Measurements from ENCODE around the gene CHKA.

CHKA gene

DNA sequence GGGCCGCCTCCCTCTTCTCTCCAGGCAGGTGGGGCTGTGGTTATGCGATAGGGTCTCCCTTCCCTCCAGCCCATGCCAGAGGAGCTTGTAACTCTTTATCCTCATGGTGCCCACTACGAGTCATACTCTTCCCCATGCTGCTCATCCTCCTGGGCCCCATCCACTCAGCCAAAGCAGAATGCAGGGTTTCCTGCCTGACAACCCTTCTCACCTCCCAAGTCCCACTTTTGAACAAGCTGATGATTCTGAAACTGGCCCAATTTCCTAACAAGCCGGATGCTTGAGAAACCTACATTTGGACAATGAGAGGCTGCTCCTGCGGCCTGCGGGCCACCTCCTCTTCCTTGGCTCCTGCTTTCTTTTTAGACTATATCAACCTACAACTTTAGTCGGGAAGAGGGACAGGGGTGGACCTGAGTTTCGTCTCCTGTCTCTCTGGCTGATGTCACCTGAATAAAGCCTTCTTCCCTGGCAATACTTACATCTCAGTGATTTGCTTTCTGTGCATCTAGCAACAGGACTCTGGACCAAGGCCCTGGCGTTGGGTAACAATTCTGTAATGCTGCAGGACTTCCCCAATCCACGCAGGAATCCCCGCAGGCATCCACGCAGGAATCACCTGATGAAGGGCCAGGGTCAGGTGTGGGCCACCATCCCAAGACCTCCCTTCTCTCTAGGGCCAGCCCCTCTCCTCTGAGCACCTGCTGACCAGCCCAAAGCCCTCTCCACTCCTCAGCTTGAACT lies 92.2 kb downstream of the CHKA start:
- DNase-seq = no peak

DNA sequence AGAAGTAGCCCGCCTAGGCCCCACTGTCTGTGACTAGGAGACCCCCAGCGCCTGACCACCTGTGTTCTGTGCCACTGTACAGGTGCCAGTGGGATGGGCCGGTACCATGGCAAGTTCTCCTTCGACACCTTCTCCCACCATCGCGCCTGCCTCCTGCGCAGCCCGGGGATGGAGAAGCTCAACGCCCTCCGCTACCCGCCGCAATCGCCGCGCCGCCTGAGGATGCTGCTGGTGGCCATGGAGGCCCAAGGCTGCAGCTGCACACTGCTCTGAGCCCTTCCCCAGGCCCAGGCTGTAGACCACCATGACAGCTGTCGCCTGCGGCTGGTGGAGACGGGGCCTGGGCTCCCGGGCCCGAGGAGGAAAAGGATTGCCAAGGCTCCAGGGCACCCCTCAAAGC lies 93.5 kb downstream of the CHKA start:
- no peak for DNase-seq

DNA sequence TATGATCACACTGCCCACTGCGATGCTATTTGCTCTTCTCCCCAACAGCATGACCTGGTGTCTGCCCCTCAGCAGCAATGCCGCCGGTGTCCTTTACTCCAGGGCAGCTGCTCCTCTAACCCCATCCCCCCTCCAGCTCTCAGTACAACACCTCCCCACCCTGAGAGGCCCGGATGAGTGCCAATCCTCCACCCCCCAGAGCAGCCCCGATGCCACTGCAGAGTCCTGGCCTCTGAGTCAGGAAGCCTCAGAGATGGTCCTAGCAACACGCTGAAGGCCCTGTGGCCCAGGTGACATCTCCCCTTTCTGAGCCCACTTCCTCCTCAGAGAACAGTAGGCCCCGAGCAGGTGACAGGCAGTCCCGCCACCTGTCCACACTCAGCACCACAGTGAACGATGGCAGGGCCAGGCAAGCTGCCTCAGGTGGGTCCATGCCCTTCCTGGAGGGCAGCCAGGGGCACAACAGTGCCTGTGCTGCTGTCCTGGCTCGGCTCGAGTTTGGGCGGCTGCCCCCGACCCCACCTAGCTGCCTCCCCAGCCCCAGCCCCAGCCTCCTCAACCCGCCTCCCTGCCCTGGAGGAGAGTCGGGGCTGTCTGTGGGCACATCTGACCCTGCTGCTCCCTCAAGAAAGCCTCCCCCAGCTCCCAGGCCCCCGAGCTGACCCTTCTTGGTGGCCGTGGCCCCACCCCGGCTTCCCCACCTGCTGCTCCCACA lies 94.6 kb downstream of the CHKA start:
- no peak for DNase-seq

DNA sequence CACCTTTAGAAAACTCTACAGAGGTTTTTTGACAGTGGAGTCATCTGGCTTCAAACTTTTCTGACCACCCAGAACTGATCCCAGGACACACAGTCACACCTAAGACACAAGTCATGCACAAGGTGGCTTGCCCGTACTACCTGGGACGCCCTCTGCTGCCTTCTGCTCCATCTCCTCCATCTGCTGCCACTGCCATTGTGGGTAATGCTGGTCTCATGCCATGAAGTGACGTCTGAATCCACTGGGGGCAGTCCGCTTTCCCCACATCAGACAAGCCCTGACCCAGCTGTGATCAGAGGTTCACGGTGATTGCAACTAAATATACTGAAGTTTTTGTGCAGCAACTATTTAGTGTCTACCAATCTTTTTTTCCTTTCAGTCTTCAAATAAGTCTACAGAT lies 96.1 kb downstream of the CHKA start:
- no peak for DNase-seq

DNA sequence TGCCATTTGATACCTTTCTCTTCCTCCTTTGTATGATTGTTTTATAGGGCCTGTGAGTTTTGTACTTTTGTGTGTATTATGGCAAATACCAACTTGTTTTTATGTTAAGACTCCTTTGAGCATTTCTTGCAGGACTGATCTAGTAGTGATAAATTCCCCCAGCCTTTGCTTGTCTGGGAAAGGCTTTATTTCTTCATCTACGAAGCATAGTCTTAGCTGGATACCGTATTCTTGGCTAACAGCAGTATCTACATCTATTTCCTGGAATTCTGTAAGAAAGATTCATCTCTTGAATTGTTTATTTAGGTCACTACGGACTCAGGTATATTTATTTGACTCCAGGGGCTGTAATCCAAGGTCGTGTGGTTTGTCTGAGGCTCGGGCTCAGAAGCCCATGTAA lies 96.7 kb downstream of the CHKA start:
- no peak for DNase-seq

DNA sequence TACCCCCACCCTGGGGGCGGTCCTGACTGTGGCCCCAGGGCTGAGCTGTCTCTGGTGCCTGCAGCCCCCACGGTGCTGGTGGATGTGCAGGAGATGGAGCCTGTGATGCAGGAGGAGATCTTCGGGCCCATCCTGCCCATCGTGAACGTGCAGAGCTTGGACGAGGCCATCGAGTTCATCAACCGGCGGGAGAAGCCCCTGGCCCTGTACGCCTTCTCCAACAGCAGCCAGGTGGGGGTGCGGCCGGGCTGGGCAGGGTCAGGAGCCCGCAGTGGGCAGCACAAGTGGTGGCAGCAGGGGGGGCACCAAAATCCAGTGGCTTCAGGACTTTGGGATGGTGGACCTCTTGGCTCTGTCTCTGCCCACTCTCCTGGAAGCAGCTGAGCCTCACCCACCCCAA lies 98.7 kb downstream of the CHKA start:
- no peak for DNase-seq

DNA sequence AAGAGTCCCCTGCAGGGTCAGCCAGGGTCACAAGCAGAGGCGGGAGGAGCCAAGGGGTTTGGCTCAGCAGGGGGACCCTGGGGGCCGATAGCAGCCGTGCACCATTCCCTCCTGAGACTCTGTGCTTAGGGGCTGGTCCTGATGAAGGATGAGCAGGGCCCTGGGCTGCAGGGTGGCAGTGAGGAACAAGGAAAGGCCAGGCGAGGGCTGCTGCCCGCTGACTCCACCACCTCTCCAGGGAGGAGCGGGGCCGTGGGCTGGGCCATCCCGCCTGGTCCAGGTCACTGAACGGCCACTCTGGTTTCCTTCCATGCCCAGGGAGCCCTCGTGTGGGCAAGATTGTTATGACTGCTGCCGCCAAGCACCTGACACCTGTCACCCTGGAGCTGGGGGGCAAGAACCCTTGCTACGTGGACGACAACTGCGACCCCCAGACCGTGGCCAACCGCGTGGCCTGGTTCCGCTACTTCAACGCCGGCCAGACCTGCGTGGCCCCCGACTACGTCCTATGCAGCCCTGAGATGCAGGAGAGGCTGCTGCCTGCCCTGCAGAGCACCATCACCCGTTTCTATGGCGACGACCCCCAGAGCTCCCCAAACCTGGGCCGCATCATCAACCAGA lies 99.9 kb downstream of the CHKA start:
- DNase-seq = no peak

DNA sequence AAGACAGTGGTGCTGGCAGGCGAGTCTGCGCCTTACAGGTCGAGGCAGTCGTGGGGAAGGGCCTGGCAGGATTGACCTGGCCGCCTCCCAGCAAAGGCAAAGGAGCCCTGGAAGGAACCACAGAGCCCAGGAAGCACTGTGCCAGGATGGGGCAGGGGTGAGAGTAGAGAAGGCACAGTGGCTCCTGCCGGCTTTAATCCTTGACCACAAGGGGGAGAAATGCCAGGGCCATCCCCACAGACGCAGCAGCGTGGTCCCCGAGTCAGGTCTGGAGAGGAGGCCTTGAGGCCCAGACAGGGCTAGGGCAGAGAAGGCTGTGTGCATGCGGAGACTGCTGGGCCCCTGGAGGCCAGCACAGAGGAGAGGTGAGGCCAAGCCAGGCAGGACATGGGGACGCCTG lies 100.6 kb downstream of the CHKA start:
- DNase-seq = no peak

DNA sequence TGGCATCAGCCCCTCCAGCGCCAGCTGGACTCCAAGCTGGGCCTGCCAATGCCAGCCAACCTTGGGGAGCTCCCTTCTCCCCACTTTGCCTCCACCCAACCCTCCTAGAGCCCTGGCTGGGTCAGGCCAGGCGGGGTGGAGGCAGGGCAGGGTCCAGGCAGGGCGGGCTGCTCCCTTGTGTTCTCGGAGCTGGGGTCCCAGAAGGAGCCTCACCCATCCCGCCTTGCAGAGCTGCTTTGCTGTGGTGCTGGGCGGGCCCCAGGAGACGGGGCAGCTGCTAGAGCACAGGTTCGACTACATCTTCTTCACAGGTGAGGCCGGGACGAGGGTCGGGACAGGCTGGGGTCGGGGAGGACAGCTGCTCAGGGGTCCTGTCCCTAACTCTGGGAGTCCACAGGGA lies 101.7 kb downstream of the CHKA start:
- DNase-seq = no peak

DNA sequence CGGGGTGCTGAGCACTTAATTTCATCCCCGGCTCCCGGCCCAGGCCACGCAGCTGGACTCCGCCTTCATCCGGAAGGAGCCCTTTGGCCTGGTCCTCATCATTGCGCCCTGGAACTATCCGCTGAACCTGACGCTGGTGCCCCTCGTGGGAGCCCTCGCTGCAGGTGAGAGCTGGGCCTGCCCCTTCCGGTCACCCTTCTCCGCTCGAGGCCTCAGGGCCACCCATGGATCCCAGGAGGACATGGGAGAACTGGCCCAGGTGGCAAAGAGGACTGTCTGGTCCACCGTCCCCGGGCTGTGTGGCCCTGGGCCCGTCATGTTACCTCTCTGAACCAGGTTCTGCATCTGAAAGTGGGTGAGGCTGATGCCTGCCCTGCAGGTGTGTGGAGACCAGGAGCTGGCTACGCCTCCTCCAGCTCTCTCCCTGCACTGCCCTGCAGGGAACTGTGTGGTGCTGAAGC lies 102.4 kb downstream of the CHKA start:
- no peak for DNase-seq

DNA sequence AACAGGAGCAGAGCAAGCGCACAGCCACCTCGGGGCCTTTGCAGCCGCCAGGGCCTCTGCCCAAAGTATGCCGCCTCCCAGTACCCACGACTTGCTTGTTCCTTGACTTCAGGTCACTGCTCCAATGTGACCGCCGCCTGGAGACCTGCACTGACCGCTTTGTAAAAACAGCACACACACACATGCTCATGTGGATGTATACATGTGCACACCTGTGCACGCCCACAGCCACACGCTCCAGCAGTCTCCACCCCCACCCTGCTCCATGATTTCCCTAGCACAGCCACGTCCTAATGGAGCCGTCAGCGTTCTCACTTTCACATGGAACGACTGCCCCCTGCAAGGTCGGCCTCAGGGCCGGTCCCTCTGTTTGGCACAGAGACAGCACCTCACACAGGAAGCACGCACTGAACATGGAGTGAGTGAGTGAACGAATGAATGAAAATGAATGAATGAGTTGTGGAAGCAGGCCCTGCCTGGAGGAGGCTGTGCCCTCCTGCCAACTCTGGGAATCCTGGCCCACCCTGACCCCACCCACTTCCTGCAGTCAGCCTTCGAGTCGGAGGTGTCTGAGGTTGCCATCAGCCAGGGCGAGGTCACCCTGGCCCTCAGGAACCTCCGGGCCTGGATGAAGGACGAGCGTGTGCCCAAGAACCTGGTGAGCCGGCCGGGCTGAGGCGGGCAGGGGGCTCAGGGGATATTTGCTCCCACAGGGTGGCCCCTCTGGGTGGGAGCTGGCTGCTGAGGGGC lies 103.0 kb downstream of the CHKA start:
- DNase-seq = no peak

DNA sequence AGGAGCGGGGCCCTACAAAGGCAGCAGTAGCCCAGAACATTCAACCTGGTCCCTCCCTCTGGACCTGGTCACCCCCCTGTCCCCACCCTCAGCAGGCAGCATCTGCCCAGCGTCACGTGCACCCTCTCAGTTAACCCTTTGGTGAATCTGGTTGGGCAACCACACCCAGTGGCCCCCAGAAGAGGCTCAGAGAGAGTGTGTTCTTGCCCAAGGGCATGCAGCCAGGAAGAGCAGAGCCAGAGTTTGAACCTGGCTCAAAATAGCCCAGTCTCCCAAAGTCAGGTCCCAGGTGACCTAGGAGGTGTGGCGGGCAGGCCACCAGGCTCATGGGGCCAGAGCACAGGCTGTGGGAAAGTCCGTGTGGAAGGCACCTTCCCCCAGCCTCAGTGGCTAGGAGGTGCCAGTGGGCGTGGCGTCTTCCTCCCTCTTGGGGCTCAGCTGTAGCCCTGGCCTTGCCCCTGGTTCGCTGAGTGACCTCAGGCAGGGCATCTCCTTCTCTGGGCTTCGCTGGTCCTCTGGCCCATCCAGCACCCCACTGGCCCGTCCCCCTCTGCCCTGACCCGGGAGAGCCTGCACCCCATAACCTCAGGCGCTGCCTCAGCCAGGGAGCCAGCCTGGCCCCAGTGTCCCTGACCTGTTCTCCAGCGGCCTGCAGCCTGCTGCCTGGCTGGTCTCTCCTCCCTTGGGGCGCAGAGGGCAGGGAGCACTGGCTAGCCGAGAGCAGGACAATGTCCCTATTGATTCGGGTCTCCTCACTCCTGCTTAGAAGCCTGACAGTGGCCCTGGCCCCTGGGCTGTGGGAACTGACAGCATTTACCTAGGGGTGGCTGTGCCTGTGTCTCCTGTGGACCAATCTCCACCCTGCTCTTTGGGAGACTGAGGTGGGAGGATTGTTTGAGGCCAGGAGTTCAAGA lies 104.0 kb downstream of the CHKA start:
- no peak for DNase-seq

DNA sequence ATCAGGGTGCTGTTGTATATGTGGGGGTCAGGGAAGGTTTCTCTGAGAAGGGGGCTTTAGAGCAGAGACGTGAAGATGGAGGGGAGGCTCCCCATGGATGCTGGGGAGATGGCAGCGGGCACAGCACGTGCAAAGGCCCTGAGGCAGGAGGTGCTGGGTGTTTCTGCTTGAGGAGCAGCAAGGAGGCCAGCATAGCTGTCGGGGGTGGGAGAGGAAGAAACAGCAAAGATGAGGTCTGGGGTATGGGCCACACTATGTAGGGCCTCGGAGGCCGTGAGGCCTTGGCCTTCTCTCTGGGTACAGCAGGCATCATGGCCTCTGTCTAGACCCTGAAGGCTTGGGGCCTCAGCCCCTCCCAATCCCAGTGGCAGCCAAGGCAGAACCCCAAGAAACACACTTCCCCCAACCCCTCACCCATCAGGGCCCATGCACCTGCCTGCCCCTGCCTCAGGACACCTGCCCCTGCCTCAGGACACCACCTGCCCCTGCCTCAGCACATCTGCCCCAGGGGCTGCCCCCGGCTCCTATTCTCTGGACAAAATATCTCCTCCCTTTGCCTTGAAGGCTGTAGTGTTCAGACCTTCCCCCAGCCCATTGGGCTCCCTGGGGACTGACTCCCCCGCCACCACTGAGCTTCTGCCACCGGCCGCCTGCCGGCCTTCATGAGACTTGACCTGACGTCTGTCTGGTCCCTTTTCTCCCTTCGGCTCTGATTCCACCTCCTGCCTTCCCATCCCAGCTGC lies 104.9 kb downstream of the CHKA start:
- DNase-seq = no peak

DNA sequence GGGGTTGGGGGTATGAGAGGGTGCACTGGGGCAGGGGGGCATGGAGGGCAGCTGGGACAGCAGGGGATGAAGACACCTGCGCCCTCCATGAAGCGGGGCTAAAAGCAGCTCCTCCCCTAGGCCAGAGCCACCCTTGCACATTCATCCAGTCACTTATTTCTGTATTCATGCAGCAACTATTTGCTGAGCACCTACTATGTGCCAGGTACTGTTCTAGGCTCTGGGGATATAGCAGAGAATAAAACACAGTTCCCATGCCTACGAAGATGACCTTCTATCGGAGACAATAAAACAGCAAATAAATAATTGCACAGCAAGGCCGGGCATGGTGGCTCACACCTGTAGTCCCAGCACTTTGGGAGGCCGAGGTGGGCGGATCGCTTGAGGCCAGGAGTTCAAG lies 105.7 kb downstream of the CHKA start:
- DNase-seq = no peak

DNA sequence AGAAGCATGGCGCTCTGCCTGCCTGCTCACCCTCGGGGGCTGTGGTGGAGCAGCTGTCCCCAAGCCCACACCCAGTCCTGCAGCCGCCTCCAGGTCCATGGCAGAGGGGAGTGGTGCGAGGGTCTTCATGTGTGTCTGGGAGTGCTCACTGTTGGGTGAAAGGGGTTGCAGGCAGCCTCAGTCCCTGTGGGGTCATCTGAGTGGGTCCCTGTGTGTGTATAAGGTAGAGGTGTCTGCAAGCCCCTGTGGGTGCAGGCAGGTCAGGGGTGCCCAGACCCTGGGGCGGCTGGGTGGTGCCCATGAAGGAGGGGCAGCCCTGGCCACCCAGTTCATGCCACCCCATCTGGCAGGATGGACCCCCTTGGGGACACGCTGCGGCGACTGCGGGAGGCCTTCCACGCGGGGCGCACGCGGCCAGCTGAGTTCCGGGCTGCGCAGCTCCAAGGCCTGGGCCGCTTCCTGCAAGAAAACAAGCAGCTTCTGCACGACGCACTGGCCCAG lies 106.2 kb downstream of the CHKA start:
- DNase-seq = no peak

DNA sequence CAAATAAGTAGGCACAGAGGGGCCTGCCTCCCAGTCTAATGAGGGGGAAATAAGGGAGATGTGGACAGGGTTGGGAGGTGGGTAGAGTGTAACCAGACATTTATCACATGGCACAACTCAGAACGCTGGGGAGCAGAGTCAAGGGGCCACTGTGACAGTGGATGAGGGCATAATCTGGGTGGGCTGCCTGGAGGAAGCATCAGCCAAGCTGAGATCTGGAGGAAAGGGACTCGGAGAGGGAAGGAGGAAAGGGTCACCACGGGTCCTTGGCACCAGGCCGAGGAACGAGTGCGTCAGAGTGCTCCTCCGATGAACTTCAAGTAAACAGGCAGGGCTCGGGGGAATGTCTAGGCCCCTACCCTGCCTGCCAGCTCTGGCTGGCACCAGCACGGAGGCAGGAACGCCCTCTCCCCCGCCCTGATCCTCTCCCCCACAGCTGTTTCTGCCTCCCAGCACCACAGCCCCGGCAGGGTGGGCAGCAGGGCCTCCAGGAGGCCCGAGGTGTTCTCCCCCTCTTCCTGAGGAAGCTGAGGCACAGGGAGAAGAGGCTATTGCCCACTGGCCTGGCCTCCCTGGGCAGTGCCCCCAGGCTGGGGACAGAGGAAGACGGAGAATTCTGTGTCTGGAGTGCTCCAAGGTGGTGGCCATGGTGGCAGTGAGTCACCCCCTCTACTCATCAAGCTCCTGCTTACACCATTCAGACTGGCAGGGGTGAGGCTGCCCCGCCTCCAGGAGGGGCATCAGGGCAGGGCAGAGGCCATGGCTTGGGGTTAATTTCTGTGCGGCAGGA lies 106.8 kb downstream of the CHKA start:
- no peak for DNase-seq

DNA sequence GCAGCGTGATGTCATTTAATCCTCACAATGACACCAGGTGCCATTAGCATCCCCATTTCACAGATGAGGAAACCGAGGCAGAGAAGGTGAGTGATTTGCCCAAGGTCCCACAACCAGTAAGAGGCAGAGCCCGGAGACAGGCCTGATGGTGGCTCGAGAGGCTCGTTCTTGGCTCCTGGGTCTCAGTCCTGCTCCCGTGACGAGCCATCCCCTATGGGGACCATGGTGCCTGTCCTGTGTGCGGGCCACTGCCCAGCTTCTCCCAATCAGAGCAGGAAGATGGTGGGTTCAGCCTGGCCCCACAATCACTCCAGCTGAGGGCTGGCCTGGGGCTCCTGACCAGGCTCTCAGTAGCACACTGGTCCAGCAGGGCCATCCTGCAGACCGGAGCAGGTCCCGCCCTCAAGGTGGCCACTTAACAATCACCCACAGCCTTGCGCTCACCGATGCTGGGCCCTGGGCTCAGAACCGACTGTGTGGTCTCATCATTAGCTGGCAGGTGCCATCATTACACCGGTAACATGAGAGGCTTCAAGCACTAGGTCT lies 107.5 kb downstream of the CHKA start:
- DNase-seq = no peak

DNA sequence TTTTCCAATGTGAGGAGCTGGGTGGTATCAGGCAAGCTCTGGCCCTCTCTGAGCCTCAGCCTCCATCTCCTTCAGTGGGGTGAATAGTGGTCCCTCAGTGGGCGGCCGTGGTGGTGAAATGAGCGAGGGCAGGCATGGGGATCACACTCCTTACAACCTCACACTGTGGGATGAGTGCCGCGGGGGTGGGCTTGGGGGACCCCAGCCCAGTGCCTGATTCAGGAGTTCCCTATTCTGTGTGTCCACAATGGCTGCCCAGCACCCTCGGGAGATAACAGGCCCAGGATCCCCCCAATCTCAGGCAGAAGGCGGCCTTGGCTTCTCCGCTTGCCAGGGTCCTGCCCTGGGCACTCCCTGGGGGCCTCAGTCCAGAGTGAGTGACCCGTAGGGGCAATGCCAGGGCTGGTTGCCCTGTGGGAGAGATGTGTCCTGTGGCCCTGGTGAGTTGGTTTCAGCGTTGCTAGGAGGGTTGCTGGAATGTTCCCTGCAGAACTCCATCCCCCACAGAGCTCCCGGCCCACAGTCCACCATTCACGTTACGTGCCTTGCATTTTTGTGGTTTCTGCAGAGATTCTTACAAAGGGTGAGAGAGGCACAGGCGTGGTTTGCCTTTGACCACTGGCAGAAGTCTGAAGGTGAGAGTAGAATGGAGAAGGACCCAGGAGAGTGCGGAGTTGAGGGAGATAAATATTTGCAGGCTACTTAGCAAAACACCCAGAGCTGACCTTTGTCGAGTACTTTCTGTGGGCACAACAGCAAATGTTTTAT lies 108.2 kb downstream of the CHKA start:
- no peak for DNase-seq

DNA sequence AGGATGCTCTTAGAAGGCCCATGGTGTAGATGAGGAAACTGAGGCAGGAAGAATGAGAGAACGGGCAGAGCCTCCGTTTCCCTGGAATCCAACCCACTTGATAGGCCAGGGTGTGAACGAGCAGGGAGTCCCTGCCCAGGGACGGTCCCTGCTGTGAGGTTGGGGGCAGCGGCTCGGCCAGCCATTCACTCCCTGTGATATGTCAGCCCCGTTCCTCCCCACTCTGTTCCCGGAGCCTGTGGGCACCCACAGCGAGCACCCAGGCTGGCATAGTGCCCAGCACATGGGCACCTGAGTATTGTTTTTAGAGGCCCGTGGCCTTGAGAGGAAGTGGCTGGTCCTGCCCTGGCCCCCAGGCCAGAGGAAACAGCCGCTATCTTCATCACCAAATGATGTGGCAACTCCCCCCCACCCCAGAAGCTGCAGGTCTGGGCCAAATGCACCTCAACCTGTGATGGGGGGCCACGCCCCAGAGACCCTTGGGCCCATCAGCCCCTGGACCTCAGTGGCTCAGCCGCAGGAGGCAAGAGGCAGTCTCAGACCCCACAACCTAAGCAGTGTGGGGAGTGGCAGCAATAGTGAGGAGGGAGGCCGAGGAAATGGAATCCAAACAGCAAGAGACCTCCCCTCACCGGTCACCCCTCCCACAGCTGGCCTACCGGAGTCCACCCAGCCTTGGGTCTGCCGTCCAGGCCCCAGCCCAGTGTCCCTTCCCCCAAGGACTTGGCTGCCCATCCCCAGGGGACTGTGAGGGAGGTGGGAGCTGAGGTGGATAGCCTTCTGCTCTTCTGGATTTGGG lies 108.9 kb downstream of the CHKA start:
- no peak for DNase-seq

Data from NCI-H187 treated with DMSO at 0.1 percent for 48 hours (cell line).